Type B pancreatic cell (in vitro differentiated cells): Measurements from ENCODE around the gene PDGFB. TPM values are rescaled to one million over a fixed set of nuclear protein-coding genes. Genes with fewer than 3 reads are reported as not detected.

Source experiments
- DNase-seq: peaks from one replicate; pipeline ENCODE4 v3.0.0; 2021; ENCODE audit warnings: mixed read lengths; ENCODE audit not compliant: unreplicated experiment; ENCODE audit errors: extremely low spot score
- H3K27ac Mint-ChIP-seq: 2 replicates; pipeline ENCODE4 v1.8.0; 2021; ENCODE audit warnings: mild to moderate bottlenecking, mixed read lengths
- H3K27me3 Mint-ChIP-seq: 2 replicates; pipeline ENCODE4 v1.8.0; 2021; ENCODE audit warnings: mixed read lengths
- H3K36me3 Mint-ChIP-seq: 2 replicates; pipeline ENCODE4 v1.8.0; 2021; ENCODE audit warnings: mixed read lengths
- H3K4me1 Mint-ChIP-seq: one replicate; pipeline ENCODE4 v1.8.0; 2021; ENCODE audit warnings: mixed read lengths; ENCODE audit not compliant: unreplicated experiment
- H3K4me3 Mint-ChIP-seq: 2 replicates; pipeline ENCODE4 v1.8.0; 2021; ENCODE audit warnings: mild to moderate bottlenecking, mixed read lengths
- H3K9me3 Mint-ChIP-seq: 2 replicates; pipeline ENCODE4 v1.8.0; 2021; ENCODE audit warnings: mixed read lengths
- CTCF ChIP-seq: fragments of 200-600 bp; sonication (generic); conservative IDR thresholded peaks from 2 replicates; pipeline ENCODE4 v1.5.0; 2021; ENCODE audit warnings: antibody characterized with exemption, mild to moderate bottlenecking
- total RNA-seq: library from RNA; stranded (reverse); gene quantifications from 2 replicates; pipeline ENCODE4 v1.2.1, GENCODE V29; 2021; ENCODE audit warnings: low replicate concordance

PDGFB gene
- total RNA-seq, 1 donor from 2014 or later = 2.9 TPM

DNA sequence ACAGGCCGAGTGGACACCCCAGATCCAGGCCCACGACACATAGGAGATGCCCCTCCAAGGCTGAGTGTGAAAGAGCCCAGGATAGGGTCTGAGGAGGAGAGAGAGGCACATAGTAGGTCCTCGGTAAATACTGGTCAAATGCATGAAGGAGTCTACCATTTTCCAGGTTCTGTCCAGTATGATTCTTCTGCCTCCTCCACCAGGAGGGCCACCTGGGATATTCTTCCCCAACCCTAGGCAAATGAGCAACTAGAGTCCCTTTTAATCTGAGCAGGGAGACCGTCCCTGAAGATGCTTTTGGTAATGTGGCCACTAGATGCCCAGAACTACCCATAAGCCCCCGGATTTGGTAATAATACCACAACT lies 6.7 kb downstream of the PDGFB start:
- H3K4me3 Mint-ChIP-seq = no peak overlapping the region

DNA sequence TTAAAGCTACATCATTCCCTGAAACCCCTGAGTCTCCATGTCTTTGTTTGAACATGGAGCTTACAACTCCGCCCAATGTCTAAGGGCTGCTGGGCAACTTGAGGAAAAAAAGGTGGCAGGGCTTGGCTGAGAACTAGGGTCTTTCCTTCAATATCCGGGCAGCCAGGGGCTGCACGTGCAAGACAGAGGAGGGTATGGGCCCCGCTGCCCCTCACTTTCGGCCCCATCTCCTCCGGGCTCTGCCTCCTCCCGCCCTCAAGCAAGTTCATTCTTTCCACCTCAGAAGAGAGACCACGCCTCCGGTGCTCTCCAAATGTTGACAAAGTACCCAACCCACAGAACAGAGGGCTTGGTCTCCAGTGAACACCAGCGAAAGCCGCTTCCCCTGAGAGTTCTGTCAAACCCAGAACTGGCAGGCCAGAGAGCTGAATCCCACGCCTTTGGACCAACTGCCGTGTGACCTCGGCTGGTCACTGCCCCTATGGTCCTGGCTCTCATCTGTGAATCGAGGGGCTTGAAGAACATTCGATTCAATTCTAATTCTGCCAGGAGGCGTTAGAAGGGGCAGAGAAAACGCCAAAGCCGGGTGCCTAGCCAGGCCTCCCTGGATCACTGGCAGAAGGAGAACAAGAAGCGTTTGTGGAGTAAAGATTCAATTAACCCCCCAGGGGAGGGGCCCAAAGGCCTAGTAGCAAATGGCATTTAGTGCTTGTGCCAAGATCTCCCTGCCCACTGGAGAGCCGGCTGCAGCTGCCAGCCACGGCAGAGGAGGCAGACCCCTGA lies 7.3 kb downstream of the PDGFB start:
- Mint-ChIP-seq H3K9me3 (no peaks in the 10 kb centered on the region), H3K27me3 (peaks cover 15% of the 10 kb centered on the region), H3K4me3 (peak overlapping the region; percentile 52), H3K27ac (peak overlapping the region; percentile 43), H3K4me1 (peaks cover 58% of the 10 kb centered on the region), H3K36me3 (no peaks in the 10 kb centered on the region)
- no peak for TF ChIP-seq CTCF
- no peak for DNase-seq

More for the DNA sequence above, 6.7 kb downstream of the PDGFB start:
- H3K36me3 Mint-ChIP-seq = no peaks in the 10 kb centered on the region
- H3K9me3 Mint-ChIP-seq = no peaks in the 10 kb centered on the region
- H3K27ac Mint-ChIP-seq = peak overlapping the region; percentile 43
- TF ChIP-seq CTCF = no peak
- peaks cover 19% of the 10 kb centered on the region for H3K27me3 Mint-ChIP-seq
- H3K4me1 Mint-ChIP-seq = peaks cover 56% of the 10 kb centered on the region
- DNase-seq = no peak

- Mint-ChIP-seq H3K9me3 (no peaks in the 10 kb centered on the region), H3K27ac (peak overlapping the region; percentile 61), H3K36me3 (no peaks in the 10 kb centered on the region), H3K27me3 (peaks cover 13% of the 10 kb centered on the region), H3K4me1 (peaks cover 56% of the 10 kb centered on the region), H3K4me3 (no peak overlapping the region)
- DNase-seq = no peak
- no peak for TF ChIP-seq CTCF
Measured at GRCh38 chr22:39236321-39237317, 8.2 kb downstream of the PDGFB start.

GRCh38 chr22:39234867-39235687 lies 9.7 kb downstream of the PDGFB start:
- no peak for DNase-seq
- H3K36me3 Mint-ChIP-seq = no peaks in the 10 kb centered on the region
- H3K27ac Mint-ChIP-seq = no peak overlapping the region
- H3K9me3 Mint-ChIP-seq = no peaks in the 10 kb centered on the region
- H3K27me3 Mint-ChIP-seq = no peaks in the 10 kb centered on the region
- no peak for TF ChIP-seq CTCF
- H3K4me3 Mint-ChIP-seq = no peak overlapping the region
- peaks cover 47% of the 10 kb centered on the region for H3K4me1 Mint-ChIP-seq

DNA sequence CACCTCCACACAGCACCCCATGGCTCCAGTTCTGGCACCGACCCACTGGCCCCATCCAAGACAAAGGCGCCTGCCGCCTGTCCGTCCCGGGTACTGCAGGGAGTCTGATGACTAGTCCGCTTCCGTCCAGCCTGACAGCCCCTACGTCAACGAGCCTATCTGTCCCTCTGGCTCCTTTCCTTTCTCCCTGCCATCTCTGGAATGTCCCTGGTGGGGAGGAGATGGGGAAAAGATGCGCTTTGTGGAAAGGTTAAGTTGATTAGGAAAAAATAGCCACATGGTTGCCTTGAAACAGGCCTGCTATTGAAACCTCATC lies 10.4 kb downstream of the PDGFB start:
- no peak for TF ChIP-seq CTCF
- H3K4me3 Mint-ChIP-seq = no peak overlapping the region
- H3K27me3 Mint-ChIP-seq = no peaks in the 10 kb centered on the region
- no peaks in the 10 kb centered on the region for H3K36me3 Mint-ChIP-seq
- H3K9me3 Mint-ChIP-seq = no peaks in the 10 kb centered on the region
- no peak for DNase-seq
- H3K4me1 Mint-ChIP-seq = peaks cover 42% of the 10 kb centered on the region
- peak overlapping the region; percentile 18 for H3K27ac Mint-ChIP-seq
